ENCODE data around the gene TMEM178A. TPM values are rescaled to one million over a fixed set of nuclear protein-coding genes. Genes with fewer than 3 reads are reported as not detected.

Gene TMEM178A
- total and polyA plus RNA-seq, 10 donors: 0.49 to 2.1 (median 0.89) TPM

DNA sequence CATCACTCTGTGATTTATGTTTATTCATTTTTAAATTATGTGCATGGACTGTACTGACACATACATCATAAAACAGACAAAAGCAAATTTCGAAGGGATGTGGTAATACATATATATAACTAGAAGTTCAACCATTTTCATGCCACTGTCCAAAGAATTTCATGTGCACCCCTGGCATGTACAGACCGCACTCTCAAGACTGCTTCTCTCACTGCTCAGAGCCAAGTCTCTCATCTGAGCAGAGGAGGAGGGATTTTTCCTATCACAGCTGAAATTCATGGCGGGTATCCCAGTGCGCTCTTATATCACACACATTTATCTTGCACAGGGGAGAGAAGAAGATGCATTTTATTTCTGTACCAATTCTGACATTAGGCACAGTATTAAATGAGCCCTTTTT, 5.9 kb downstream of the TMEM178A start:
- Histone ChIP-seq H3K27ac (no peak overlapping the region), H3K9me3 (no peaks in the 10 kb centered on the region), H3K4me3 (no peak overlapping the region), H3K4me1 (peaks cover 0 to 5% (median 5%) of the 10 kb centered on the region in 6 donors), H3K36me3 (no peaks in the 10 kb centered on the region), H3K27me3 (replicated peaks in 1 of 7) (peaks cover 0 to 50% (median 18%) of the 10 kb centered on the region in 7 donors)
- WGBS, 5 donors: 92 to 95% (median 94%) methylated on average over 4 of the region's 4 CpGs
- TF ChIP-seq CTCF (IDR thresholded peaks at IDR 0.05 in 8 of 11, conservative IDR thresholded peaks at IDR 0.05 in 3 of 11) (no peak), POLR2AphosphoS5 (IDR thresholded peaks at IDR 0.05) (no peak), POLR2A (IDR thresholded peaks at IDR 0.05) (no peak)
- no peak for DNase-seq
- intact Hi-C loops (cut with DNase I; ENCODE audit: low total_unique reads): no loop called here

- Histone ChIP-seq H3K27me3 (replicated peaks in 1 of 7) (peaks cover 0 to 38% (median 4%) of the 10 kb centered on the region in 7 donors), H3K4me1 (no peaks in the 10 kb centered on the region), H3K36me3 (no peaks in the 10 kb centered on the region), H3K9me3 (peaks cover 0 to 2% (median under 1%) of the 10 kb centered on the region in 8 donors), H3K4me3 (no peak overlapping the region), H3K27ac (no peak overlapping the region)
- no peak for TF ChIP-seq POLR2AphosphoS5 (IDR thresholded peaks at IDR 0.05)
- TF ChIP-seq CTCF (IDR thresholded peaks at IDR 0.05 in 8 of 11, conservative IDR thresholded peaks at IDR 0.05 in 3 of 11): no peak
- TF ChIP-seq POLR2A (IDR thresholded peaks at IDR 0.05): no peak
- no peak for DNase-seq
- intact Hi-C loops (cut with DNase I; ENCODE audit: low total_unique reads): no loop called here
- WGBS, 5 donors: 68 to 92% (median 84%) methylated on average over 7 of the region's 7 CpGs
These were observed 7.3 kb downstream of the TMEM178A start for GRCh38 chr2:39673018-39673417.

GRCh38 chr2:39676342-39676741, 10.6 kb downstream of the TMEM178A start:
- Histone ChIP-seq H3K27me3 (replicated peaks in 1 of 7) (peaks cover 0 to 22% (median 0%) of the 10 kb centered on the region in 7 donors), H3K9me3 (peaks cover 0 to 10% (median 5%) of the 10 kb centered on the region in 8 donors), H3K36me3 (no peaks in the 10 kb centered on the region), H3K4me1 (no peaks in the 10 kb centered on the region), H3K27ac (no peak overlapping the region), H3K4me3 (no peak overlapping the region)
- intact Hi-C loops (cut with DNase I; ENCODE audit: low total_unique reads): no loop called here
- DNase-seq: no peak
- no peak for TF ChIP-seq CTCF (IDR thresholded peaks at IDR 0.05 in 8 of 11, conservative IDR thresholded peaks at IDR 0.05 in 3 of 11)
- no peak for TF ChIP-seq POLR2A (IDR thresholded peaks at IDR 0.05)
- no peak for TF ChIP-seq POLR2AphosphoS5 (IDR thresholded peaks at IDR 0.05)
- WGBS, 5 donors: 87 to 97% (median 93%) methylated on average over 7 of the region's 7 CpGs

DNA sequence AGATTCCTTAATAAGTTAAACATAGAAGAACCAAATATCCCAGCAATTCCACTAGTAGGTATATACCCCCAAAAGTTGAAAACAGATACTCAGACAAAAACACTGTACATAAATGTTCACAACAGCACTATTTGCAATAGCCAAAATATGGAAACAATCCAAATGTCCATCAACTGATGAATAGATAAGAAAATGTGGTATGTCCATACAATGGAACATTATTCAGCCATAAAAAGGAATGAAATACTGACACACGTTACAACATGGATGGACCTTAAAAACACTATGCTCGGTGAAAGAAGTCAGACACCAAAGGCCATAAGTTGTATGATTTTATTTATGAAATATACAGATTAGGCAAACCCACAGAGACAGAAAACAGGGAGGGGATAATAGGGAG, 12.5 kb downstream of the TMEM178A start:
- Histone ChIP-seq H3K36me3 (no peaks in the 10 kb centered on the region), H3K9me3 (peaks cover 0 to 10% (median 5%) of the 10 kb centered on the region in 8 donors), H3K27ac (no peak overlapping the region), H3K27me3 (replicated peaks in 1 of 7) (peaks cover 0 to 7% (median 0%) of the 10 kb centered on the region in 7 donors), H3K4me3 (no peak overlapping the region), H3K4me1 (no peaks in the 10 kb centered on the region)
- 91 to 97% (median 94%) methylated on average over 2 of the region's 2 CpGs for WGBS, 5 donors
- intact Hi-C loops (cut with DNase I; ENCODE audit: low total_unique reads): no loop called here
- DNase-seq: no peak
- no peak for TF ChIP-seq POLR2A (IDR thresholded peaks at IDR 0.05)
- no peak for TF ChIP-seq CTCF (IDR thresholded peaks at IDR 0.05 in 8 of 11, conservative IDR thresholded peaks at IDR 0.05 in 3 of 11)
- no peak for TF ChIP-seq POLR2AphosphoS5 (IDR thresholded peaks at IDR 0.05)
